ENCODE data around the gene MTMR11.
"Not testable (repeated sequence)": the region's sequence is repeated elsewhere in the genome, so short reads cannot be mapped to it uniquely, and the experiment has no call there.

Gene MTMR11, protein sequence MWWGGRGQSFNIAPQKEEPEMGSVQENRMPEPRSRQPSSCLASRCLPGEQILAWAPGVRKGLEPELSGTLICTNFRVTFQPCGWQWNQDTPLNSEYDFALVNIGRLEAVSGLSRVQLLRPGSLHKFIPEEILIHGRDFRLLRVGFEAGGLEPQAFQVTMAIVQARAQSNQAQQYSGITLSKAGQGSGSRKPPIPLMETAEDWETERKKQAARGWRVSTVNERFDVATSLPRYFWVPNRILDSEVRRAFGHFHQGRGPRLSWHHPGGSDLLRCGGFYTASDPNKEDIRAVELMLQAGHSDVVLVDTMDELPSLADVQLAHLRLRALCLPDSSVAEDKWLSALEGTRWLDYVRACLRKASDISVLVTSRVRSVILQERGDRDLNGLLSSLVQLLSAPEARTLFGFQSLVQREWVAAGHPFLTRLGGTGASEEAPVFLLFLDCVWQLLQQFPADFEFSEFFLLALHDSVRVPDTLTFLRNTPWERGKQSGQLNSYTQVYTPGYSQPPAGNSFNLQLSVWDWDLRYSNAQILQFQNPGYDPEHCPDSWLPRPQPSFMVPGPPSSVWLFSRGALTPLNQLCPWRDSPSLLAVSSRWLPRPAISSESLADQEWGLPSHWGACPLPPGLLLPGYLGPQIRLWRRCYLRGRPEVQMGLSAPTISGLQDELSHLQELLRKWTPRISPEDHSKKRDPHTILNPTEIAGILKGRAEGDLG

DNA sequence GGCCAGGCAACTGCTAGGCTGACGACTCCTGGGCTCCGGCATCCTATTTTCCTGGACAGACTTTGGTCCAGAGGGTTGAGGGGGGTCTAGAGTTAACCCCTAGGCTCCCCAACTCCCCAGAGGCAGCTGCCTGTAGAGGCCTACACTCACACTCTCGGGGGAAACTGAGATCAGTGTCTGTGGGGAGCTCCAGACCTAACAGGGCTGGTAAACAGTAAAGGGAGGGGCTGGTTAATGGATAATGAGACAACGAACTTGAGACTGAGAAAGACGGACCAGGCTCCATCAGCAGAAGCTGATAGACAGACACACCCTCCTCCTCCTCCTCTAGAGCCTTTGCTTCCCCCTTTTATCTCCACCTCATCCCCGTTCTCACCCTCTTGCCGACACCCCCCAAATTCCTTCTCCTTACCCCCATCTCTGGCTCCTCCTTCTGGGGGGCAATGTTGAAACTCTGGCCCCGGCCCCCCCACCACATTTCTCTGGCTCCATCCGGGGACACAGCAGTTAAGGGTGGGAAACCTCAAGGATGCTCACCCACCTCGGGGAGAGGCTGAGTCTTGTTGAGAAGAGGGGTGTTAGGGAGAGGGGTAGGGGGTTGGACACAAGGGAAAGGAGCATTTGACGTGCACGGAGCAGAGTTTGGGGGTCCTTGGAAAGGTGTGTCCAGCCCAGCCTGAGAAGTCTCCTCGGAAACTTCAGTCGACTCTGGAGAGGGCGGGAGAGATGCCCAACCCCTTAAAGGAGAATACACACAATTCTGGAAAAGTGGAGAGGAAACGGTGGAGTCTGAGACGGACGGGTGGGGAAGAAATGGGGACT lies at the start of gene MTMR11:
Gene MTMR11, minus strand, starts transcription at position 710 of the 822 bp plus-strand sequence. Its CDS starts 232 bp downstream, at position 478.
- DNase-seq (ENCODE audit: low spot score) = peak; percentile 40

DNA sequence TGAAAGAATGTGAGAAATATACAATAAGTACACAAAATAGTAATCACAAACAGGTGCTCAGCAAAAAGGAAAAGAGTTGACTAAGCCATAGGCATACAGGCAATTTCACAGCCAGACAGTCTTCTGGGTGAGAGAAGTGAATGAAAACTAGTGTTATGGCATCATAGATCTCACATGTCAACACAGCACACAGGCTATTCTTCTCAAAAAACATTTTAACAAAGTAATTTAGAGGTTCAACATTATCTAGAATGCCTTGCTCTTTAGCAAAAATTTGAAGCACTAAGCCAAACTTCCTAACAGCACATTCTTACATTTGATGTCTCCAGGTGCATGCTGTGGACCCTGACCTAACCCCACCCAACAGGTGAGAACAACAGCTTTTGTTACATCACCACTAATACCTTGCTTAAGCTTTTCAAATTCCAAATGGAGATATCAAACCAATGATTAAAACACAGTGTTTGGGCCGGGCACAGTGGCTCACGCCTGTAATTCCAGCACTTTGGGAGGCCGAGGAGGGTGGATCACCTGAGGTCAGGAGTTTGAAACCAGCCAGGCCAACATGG lies 43.4 kb upstream of the MTMR11 start:
- DNase-seq (ENCODE audit: low spot score) = no peak

DNA sequence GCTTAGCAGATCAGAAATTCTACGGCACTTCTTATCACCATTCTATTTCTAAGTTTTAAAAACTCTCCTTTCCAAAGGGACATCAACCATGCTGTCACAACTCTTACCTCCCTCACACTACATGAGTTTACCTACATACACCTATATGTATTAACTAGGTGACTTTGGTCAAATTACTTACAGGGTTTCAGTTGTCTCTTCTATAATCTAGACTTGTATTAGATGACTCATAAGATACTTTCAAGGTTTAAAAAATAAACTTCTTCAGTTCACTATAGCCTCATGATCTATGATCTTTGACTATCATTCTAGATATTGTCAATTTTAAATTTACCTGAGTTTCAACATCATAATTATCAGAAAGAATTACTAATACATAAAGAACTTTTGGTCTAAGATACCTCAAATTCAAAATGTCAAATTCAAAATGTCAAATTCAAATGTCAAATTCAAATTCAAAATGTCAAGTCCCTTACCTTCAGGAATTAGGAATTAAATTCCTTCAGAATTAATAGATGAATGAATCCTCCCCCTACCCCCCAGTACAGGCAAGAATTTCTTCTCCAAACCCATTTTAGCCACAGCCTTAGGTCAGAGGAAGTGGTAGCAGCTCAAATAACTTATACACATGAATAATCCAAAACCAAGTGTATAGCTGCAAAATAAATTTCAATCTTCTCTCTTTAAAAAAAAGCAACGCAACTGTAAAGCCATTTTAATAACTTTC lies 42.7 kb upstream of the MTMR11 start:
- DNase-seq (ENCODE audit: low spot score) = no peak

DNA sequence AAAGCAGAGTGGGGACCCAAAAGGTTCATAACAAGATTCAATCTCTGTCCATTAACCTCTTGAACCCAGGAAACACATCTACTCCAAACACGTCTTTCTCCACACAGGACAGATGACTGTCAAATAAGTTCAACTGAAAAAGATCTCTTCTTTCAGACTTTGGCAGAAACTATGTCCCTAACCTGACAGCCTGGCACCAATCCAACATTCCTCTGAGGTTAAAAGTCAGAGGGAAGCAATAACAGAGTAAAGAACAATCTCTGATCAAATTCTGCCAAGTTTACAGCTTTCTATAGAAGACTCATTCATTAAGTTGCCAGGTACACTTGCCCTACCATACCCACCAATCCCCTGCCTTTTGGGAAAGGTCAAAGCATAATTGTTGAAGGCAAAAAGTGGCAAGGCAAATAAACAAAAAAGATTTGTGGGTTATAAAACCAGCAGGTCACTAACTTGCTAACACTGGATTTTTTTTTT lies 41.9 kb upstream of the MTMR11 start:
- DNase-seq (ENCODE audit: low spot score) = no peak

DNA sequence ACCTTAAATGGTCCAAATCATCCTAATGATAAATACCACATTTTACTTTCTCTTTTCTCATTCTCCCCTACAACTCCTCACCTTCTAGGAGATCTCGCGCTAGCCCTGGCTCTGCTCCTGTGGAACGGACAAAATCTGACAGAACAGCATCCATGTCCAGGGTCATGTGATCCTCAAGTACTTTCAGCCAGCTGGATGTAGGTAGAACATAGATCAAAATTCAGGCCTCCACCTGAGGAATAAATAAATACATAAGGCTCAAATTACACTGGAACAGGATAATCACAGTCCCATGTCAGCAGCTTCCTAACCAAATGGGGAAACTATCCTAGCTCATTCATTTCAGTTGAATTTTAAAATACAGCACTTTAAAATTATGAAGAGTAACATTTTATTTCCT lies 40.7 kb upstream of the MTMR11 start:
- DNase-seq (ENCODE audit: low spot score) = no peak

DNA sequence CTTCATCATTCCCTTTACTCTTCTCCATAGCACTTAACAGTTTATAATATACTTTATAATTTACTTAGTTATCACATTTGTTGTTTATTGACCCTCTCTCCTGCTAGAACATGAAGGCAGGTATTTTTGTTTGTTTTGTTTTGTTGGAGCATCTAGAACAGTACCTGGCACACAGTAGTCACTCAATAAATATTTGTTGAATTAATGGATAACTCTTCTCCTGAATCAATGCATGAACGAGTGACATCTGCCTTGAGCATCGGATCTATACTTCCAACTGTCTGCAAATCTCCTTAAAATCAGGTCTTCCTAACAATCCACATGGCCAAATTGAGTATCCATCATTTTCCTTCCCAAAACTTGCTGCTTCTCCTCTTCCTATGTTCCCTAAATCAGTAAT lies 35.9 kb upstream of the MTMR11 start:
- no peak for DNase-seq (ENCODE audit: low spot score)

DNA sequence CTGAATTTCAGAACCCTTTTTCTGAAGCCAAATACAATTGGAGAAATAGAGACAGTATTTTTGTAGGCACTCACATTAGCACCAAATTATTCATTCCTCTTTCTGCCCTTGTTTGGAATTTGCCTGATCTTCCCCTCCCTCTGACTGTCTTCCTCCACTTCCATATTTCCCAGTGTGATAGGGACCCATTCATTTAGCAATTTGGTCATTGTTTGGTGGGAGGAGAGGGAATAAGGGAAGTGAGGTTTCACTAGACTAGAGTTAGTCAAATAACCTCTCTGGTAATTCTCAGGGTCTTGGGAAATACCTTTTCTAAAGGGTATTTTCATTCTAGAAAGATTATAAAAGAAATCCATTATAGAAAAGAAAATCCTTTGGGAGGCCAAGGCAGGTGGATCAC lies 31.0 kb upstream of the MTMR11 start:
- DNase-seq (ENCODE audit: low spot score) = no peak

DNA sequence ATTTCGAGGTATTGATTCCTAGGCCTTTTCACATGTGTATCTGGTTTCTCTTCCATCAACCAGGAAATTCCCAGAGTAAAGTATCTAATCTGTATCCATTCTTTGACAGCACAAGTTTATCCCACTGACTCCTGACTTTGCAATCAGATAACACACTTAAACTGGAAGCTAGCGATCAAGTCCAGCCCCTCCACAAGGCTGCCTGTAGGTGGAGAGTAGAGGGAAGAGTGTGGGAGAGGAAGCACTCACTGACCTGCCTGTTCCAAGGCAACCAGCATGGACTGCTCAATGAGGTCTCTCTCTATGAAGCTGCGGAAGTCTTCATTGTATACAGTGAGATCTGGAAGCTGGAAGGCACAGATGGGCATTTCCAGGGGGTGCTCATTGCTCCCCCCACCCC lies 30.4 kb upstream of the MTMR11 start:
- DNase-seq (ENCODE audit: low spot score) = no peak

DNA sequence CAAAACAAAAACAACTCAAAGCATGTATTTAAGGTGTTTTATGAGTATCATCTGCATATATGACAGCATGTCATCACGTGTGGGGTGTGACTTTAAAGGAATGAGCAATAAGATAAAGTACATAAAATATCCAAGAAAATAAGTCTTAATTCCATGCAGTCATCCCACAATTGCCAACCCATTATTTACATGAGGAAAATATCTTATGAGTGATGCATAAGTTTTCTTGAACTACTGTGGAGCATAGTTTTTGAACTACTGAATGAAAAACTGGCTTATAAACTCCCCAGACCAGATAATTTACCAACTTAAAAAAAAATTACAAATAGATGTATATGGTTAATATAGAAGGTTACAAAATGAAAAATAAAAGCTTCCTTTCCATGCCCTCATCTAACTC lies 29.7 kb upstream of the MTMR11 start:
- DNase-seq (ENCODE audit: low spot score) = no peak

DNA sequence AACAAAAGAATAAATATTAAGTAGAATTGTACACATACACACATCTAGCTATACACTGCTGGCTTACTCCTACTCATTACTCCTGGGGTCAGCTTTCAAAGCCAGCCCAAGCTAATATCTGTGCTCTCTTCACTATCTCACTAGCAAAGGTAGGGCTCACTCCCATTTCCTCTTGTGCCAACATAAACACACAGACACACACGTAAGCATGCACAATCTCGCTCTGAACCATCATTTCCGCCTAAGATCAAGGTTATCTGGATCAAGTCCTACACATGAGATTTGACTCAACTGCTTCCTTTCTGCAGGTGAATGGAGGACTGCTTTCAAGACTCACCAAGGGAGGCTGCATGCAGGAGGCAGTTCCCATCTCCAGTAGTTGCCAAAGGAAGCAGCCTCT lies 28.8 kb upstream of the MTMR11 start:
- no peak for DNase-seq (ENCODE audit: low spot score)

DNA sequence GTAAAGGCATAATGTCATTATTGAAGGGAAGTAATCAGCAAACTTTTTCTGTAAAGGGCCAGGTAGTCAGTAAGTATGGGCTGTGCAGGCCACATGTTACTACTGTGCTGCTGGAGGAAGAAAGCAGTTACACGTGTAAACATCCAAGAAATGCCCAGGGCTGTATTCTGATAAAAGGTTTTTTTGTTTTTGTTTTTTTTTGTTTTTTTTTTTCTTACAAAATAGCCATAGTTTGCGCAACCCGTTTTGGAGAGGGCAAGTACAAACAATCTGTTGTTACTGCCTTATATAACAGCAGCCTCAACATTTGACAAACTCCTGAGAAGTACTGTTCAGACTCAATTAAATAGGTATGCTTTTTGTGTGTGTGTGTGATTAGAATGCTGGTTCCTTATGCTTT lies 26.7 kb upstream of the MTMR11 start:
- peak; percentile 6 for DNase-seq (ENCODE audit: low spot score)

DNA sequence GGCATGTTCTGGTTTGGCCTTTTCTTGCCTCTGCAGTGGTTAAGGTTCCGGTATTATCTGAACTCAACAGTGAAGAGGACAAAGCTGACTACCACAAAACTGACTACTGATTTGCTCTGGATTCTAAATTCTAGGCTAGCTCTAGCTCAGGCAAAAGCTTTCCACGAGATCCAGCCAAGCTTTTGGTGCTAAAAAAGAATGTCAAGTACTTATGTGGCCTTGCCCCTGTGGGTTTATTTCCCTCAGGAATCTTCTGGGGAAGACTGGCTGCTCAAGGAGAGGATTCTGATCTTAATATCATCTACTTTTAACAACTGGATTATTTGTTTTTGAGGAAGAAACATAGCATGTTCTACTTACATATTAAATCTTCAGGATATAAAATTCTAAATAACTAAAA lies 26.1 kb upstream of the MTMR11 start:
- DNase-seq (ENCODE audit: low spot score) = no peak

DNA sequence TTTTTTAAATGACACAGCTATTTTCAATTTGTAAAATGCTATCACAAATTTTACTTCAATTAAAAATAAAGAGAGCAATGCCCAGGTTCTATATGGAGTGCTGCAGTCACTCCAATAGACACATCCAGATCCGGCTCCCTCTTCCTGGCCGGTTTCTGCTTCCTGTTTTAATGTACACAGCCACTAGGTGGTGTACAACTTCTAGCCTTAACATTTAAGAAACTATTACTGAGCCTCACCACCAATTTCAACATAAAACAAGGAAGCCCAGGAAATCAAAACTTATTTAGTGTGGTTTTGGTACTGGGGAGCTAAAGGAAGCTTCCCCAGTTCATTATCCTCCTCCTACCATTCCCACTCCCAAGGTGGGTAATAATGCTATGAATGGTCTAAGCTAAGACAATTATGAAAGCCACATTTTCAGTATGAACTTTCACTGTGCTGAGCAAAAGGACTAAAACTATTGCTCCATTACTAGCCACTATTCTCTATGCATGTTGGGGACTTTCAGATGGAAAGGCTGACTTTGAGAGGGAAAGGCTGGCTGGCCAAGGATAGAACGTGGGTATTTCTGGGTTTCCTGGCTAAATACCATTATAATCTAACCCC lies 25.5 kb upstream of the MTMR11 start:
- peak; percentile 87 for DNase-seq (ENCODE audit: low spot score)

DNA sequence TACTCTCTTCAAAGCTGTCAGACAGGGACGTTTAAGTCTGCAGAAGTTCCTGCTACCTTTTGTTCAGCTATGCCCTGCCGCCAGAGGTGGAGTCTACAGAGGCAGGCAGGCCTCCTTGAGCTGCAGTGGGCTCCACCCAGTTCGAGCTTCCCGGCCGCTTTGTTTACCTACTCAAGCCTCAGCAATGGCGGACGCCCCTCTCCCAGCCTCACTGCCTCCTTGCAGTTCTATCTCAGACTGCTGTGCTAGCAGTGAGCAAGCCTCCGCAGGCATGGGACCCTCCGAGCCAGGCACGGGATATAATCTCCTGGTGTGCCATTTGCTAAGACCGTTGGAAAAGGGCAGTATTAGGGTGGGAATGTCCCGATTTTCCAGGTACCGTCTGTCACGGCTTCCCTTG lies 20.9 kb upstream of the MTMR11 start:
- DNase-seq (ENCODE audit: low spot score) = not testable (repeated sequence)

DNA sequence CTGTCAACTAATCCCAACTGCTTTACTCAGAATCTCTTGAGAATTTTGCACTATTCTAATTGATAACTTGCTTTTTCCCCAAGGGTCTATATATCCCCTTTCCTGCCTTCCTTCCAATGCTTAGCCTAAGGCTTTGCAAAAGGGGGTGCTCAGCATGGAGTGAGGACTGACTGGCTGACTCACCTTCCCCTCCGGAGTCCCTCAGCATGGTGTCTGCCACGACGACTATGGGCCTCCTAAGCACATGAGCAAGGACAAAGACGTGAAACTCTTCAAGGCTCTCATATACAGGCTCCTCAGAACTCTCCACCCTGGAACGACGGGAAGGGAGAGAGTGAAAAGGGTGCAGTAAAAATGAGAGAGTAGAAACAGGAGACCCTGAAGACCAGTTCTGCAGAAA lies 13.2 kb upstream of the MTMR11 start:
- DNase-seq (ENCODE audit: low spot score) = no peak

DNA sequence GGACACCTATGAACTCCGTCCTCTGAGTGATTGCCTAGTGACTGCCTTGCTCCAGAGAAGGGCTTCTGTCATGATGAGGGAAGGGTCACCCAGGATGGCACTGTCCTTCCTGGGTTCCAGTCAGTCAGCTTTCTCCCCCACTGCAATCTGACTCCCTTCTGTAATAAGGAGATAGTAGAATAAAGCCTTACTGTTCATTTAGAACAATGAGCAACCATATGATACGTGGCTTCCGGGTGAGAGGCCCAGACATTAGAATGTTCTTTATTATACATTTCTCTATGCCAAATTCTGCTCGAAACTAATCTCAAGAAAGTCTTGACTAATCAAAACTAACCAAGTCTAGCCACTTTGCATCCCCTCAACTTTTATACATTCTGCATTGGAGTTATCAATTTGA lies 8.5 kb upstream of the MTMR11 start:
- peak; percentile 42 for DNase-seq (ENCODE audit: low spot score)

DNA sequence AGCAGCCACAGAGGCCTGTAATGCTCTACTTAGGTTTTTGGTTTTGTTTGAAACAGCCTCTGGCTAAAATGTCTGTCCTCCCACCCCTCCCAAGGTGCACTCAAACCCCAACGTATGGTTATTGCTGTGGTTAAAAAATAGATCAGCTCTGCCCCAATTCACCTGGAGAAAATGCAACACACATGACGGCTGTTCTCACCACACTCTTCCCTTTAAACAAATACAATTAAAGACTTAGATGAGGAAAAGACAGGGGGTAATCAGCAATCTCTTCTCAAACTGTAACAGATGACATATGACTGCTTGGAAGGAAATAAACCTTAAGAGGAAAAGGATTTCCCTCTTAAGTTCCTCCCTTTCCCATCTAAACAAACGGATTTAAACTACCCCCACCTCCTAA lies 6.2 kb upstream of the MTMR11 start:
- no peak for DNase-seq (ENCODE audit: low spot score)

DNA sequence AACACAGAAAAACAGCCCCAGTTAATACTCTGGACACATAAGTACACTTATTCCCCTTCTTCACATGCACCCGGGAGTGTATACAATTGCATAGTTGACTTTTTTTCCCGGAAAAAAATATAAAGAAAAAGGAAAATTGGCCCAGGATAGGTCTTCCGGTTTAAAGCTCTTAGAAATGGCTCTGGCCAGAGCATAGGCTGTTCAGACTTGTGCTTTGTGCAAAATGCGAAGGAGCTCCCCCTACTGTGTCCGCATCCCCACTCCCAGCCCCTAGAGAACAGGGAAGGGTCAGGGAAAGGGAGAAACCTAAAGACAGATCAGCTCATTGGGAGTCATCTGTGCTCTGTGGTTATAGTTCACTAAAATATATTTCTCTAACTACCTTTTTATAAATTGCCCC lies 5.5 kb upstream of the MTMR11 start:
- DNase-seq (ENCODE audit: low spot score) = peak; percentile 69

DNA sequence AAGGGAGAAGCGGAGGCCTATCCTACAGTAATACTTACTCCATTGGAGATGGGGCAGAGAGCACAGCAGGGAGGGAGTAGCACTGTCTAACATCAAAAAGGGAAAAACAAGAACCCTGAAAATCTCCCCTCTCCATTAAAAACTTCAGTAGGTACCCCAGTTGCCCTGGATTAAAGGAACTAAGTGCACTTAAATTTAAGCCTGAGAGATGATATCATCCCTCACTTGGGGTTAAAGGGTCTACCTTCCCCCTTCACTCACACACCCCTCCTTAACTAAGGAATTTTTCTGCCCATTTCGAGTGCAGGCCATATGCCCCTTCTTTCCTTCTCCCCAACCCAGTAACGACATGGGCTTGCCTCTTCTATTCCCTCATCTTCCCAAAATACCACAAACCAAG lies 3.7 kb upstream of the MTMR11 start:
- no peak for DNase-seq (ENCODE audit: low spot score)

DNA sequence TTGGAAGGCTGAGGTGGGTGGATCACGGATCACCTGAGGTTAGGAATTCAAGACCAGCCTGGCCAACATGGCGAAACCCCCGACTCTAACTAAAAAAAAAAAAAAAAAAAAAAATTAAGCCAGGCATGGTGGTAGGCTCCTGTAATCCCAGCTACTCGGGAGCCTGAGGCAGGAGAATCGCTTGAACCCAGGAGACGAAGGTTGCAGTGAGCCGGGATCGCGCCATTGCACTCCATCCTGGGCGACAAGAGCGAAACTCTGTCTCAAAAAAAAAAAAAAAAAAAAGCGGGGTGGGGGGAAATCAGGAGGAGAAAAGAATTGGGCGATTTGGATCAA lies 2.0 kb upstream of the MTMR11 start:
- DNase-seq (ENCODE audit: low spot score) = not testable (repeated sequence)

DNA sequence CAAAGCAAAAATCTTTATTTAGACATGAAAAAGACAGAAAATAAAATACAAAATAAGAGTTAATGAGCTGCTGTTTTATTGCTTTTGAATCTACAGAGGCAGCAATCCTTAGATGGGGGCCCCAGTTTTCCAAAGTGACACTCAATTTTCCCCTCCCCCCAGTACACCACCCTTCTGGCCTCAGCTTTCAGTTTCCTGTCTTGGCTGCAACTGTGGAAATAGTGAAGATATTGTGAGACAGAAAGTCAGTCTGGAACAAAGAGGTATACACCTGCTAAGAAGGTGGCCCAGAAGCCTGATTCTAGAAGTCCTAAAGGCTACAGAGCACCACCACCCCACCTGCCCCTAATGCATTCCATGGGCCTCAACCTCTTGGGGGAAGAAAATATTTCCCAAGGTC lies 1.1 kb upstream of the MTMR11 start:
- no peak for DNase-seq (ENCODE audit: low spot score)

Data from Ammon's horn (tissue), 1 donor.